ENCODE measurements around the gene SIAH3. TPM values are rescaled to one million over a fixed set of nuclear protein-coding genes. Genes with fewer than 3 reads are reported as not detected.

SIAH3 gene
- total and polyA plus RNA-seq, 9 of the 15 experiments (the other 6 are each of a cell fraction or from before 2014, with no cell fraction given): not detected

- TF ChIP-seq ZNF212 (CRISPR knock-in tag; IDR thresholded peaks at IDR 0.05) (no peak), RBFOX2 (IDR thresholded peaks at IDR 0.05; ENCODE audit: low read depth, low read length) (no peak), MAFF (IDR thresholded peaks at IDR 0.05; ENCODE audit: low read length) (no peak)
Measured at GRCh38 chr13:45860240-45860639, 8.7 kb upstream of the SIAH3 start (continued).

- H3K4me3 ChIP-seq: no peak overlapping the region
- H3K9ac ChIP-seq (ENCODE audit: insufficient read depth in 1 of 2, low read depth in 2 of 2, low read length in 2 of 2): no peak overlapping the region
- no peak overlapping the region for H3K27ac ChIP-seq (ENCODE audit: extremely low read depth, low read depth, low read length)
- TF ChIP-seq ZNF707 (CRISPR knock-in tag; conservative IDR thresholded peaks at IDR 0.05) (no peak), ARID1B (IDR thresholded peaks at IDR 0.05) (no peak), GATAD2A (IDR thresholded peaks at IDR 0.05) (no peak), PHF20 (IDR thresholded peaks at IDR 0.05; ENCODE audit: partially characterized antibody) (no peak), U2AF2 (optimal IDR thresholded peaks at IDR 0.05; ENCODE audit: low read depth, low read length) (no peak), FIP1L1 (IDR thresholded peaks at IDR 0.05; ENCODE audit: low read depth, low read length, poor library complexity, severe bottlenecking) (no peak), LARP7 (IDR thresholded peaks at IDR 0.05) (no peak), PML (IDR thresholded peaks at IDR 0.05; ENCODE audit: low read length) (no peak), CHD2 (IDR thresholded peaks at IDR 0.05; ENCODE audit: low read depth, low read length) (no peak), SMARCE1 (IDR thresholded peaks at IDR 0.05) (no peak), CHCHD3 (CRISPR knock-in tag; IDR thresholded peaks at IDR 0.05) (no peak)
- TF ChIP-seq, protein P1, sequence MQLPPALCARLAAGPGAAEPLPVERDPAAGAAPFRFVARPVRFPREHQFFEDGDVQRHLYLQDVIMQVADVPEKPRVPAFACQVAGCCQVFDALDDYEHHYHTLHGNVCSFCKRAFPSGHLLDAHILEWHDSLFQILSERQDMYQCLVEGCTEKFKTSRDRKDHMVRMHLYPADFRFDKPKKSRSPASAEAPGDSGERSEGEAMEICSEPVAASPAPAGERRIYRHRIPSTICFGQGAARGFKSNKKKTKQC (CRISPR knock-in tag; IDR thresholded peaks at IDR 0.05): no peak
- TF ChIP-seq, protein P2, sequence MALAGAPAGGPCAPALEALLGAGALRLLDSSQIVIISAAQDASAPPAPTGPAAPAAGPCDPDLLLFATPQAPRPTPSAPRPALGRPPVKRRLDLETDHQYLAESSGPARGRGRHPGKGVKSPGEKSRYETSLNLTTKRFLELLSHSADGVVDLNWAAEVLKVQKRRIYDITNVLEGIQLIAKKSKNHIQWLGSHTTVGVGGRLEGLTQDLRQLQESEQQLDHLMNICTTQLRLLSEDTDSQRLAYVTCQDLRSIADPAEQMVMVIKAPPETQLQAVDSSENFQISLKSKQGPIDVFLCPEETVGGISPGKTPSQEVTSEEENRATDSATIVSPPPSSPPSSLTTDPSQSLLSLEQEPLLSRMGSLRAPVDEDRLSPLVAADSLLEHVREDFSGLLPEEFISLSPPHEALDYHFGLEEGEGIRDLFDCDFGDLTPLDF (CRISPR knock-in tag; IDR thresholded peaks at IDR 0.05): no peak
- no peaks in the 10 kb centered on the region for H3K36me3 ChIP-seq (ENCODE audit: control insufficient read depth, insufficient read depth, low read length)
- no peak for ATAC-seq
- H3K79me2 ChIP-seq (ENCODE audit: control insufficient read depth, insufficient read depth, low read length): no peaks in the 10 kb centered on the region
- H4K20me1 ChIP-seq (replicated peaks; ENCODE audit: control insufficient read depth, insufficient read depth, low read length): no peaks in the 10 kb centered on the region
- 5% methylated on average over 2 of the region's 2 CpGs for WGBS (ENCODE audit: insufficient coverage, low coverage, missing lambda C conversion rate)
- in situ Hi-C loops (cut with MboI): no loop called here
- no peaks in the 10 kb centered on the region for H3K9me1 ChIP-seq (ENCODE audit: control insufficient read depth, insufficient read depth, low read length)
- no peaks in the 10 kb centered on the region for H3K9me3 ChIP-seq (replicated peaks; ENCODE audit: control insufficient read depth, insufficient read depth, low read depth, low read length)
- no peak for FAIRE-seq
- no peak for DNase-seq (ENCODE audit: extremely low read depth in 1 of 4, low spot score in 3 of 4)
- no peaks in the 10 kb centered on the region; a peak in 1 of 5 replicates for H3K27me3 ChIP-seq (ENCODE audit: control insufficient read depth in 2 of 2, insufficient read depth in 2 of 2, low read length in 2 of 2)
- no peak overlapping the region for H2AFZ ChIP-seq (ENCODE audit: low read depth, low read length)
- ChIA-PET CTCF (ENCODE audit: low intra/inter-chr PET ratio) (no interaction called here), POLR2A (interaction anchor here (0.9 kb wide), 1 partner anchor 59 kb away, joined by 3 read pairs; no protein-coding TSS in a partner anchor)
- BruUV-seq (replicated peaks): no TSS peak
- no peak overlapping the region for H3K4me2 ChIP-seq (ENCODE audit: insufficient read depth, low read length)
- no peaks in the 10 kb centered on the region for H3K4me1 ChIP-seq (replicated peaks in 1 of 2; ENCODE audit: control insufficient read depth in 2 of 2, insufficient read depth in 2 of 2, low read length in 2 of 2)
- intact Hi-C loops (cut with micrococcal nuclease): no loop called here
Measured at GRCh38 chr13:45859705-45860104, 8.2 kb upstream of the SIAH3 start.
